Heart left ventricle (tissue), 13 donors: ENCODE data around the gene ABCC1.

Source experiments
- POLR2A ChIP-seq, 2 donors: fragments of 450-650 bp; IDR thresholded peaks; one replicate each; pipeline ENCODE4 v1.6.1; 2017; ENCODE audit warnings: antibody characterized with exemption in 2 of 2, mild to moderate bottlenecking in 2 of 2, moderate library complexity in 2 of 2
- TF ChIP-seq, protein P1 (sequence below), 12 donors: fragments of 200-600 bp; sonication (generic) in 4 of 12; IDR thresholded peaks; one replicate each; pipeline versions ENCODE4 v1.5.0 to v1.8.0; 2018 to 2022; ENCODE audit warnings: antibody characterized with exemption in 12 of 12, mild to moderate bottlenecking in 5 of 12
- donor health status: ischemic (EF 13 %, LVEDD 7.1; RV severe dilation, severe dysfunction).
- donor health status: DM: no; HTN: yes; CAD: no.
- donor health status: DM: no; HTN: no; CAD: no.
- donor health status: ischemic (EF 25% LVEDD 6.9; RV normal size, moderate dysfunction).
- donor health status: ischemic (EF 25% LVEDD 5.7; RV mildly dilated, moderate dysfunction).
- donor health status: ischemic (EF 35%, LVEDD 5.7; RV mildly dilated, moderate dysfunction).
- donor health status: nonischemic (EF 11% LVEDD 7.7; RV severe dilation, severe dysfunction).
- donor health status: DM: yes; HTN: yes; CAD: no.
- donor health status: PGD.
- donor health status: ischemic (EF 29% LVEDD 5.4; RV normal size, mild dysfunction).
- donor health status: nonischemic (EF 23%, LVEDD 6.1; RV moderate dilation, normal function).

DNA sequence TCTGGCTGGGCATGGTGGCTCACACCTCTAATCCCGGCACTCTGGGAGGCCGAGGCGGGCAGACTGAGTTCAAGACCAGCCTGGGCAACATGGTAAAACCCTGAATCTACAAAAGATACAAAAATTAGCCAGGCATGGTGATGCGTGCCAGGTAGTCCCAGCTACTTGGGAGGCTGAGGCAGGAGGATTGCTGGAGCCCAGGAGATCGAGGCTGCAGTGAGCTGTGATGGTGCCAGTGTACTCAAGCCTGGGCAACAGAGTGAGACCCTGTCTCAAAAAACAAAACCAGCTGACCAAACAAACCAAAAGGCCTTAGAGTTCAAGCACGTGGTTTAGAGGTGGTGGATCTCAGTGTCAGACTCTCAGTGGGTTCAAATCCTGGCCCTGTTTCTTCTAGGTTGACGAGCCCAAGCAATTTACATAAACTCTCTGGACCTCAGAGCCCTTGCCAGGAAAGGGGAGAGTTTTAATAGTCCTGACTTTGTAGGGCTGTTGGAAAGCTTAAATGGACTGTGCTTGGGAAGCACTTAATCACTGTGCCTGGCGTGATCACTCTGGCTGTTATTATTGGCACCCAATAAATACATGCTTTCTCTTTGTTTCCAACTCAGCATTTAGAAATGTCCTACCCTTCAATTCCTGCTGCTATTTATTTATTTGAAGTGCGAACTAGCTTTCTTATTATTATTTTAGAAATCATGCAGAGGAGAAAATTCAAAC lies 44.7 kb downstream of the ABCC1 start:
- TF ChIP-seq POLR2A (IDR thresholded peaks at IDR 0.05), result no peak
- TF ChIP-seq, protein P1, sequence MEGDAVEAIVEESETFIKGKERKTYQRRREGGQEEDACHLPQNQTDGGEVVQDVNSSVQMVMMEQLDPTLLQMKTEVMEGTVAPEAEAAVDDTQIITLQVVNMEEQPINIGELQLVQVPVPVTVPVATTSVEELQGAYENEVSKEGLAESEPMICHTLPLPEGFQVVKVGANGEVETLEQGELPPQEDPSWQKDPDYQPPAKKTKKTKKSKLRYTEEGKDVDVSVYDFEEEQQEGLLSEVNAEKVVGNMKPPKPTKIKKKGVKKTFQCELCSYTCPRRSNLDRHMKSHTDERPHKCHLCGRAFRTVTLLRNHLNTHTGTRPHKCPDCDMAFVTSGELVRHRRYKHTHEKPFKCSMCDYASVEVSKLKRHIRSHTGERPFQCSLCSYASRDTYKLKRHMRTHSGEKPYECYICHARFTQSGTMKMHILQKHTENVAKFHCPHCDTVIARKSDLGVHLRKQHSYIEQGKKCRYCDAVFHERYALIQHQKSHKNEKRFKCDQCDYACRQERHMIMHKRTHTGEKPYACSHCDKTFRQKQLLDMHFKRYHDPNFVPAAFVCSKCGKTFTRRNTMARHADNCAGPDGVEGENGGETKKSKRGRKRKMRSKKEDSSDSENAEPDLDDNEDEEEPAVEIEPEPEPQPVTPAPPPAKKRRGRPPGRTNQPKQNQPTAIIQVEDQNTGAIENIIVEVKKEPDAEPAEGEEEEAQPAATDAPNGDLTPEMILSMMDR (IDR thresholded peaks at IDR 0.05), result no peak
